Neural progenitor cell (in vitro differentiated cells): ENCODE measurements around the gene MLX. TPM values are rescaled to one million over a fixed set of nuclear protein-coding genes. Genes with fewer than 3 reads are reported as not detected.

ENCODE experiments used
- DNase-seq: peaks from one replicate; pipeline ENCODE4 v3.0.0-alpha.2; 2016; ENCODE audit warnings: low spot score
- H2AFZ ChIP-seq: fragments of 200-600 bp; sonication (generic); replicated peaks from 2 replicates; pipeline ENCODE4 v1.6.1; 2016; ENCODE audit warnings: antibody characterized with exemption
- H3F3A ChIP-seq: fragments of 200-600 bp; sonication (generic); 2 replicates; pipeline ENCODE4 v1.6.1; 2016; ENCODE audit warnings: antibody characterized with exemption, low read depth
- H3K27ac ChIP-seq: fragments of 200-600 bp; sonication (generic); 2 replicates; pipeline ENCODE4 v1.5.1; 2016; ENCODE audit warnings: mild to moderate bottlenecking
- H3K27me3 ChIP-seq: fragments of 200-600 bp; sonication (generic); 2 replicates; pipeline ENCODE4 v1.6.1; 2016; ENCODE audit warnings: mild to moderate bottlenecking, moderate library complexity
- H3K36me3 ChIP-seq: fragments of 200-600 bp; sonication (generic); 2 replicates; pipeline ENCODE4 v1.5.1; 2016
- H3K4me1 ChIP-seq: fragments of 200-600 bp; sonication (generic); 2 replicates; pipeline ENCODE4 v1.6.1; 2016; ENCODE audit warnings: mixed run types
- H3K4me2 ChIP-seq: fragments of 200-600 bp; sonication (generic); 2 replicates; pipeline ENCODE4 v1.6.1; 2016
- H3K4me3 ChIP-seq: fragments of 200-600 bp; sonication (generic); 2 replicates; pipeline ENCODE4 v1.5.1; 2016
- H3K79me2 ChIP-seq: fragments of 200-600 bp; sonication (generic); 2 replicates; pipeline ENCODE4 v1.6.1; 2016; ENCODE audit warnings: low read depth
- H3K9ac ChIP-seq: fragments of 200-600 bp; sonication (generic); 2 replicates; pipeline ENCODE4 v1.6.1; 2016
- H3K9me3 ChIP-seq: fragments of 200-600 bp; sonication (generic); 2 replicates; pipeline ENCODE4 v1.5.1; 2016; ENCODE audit warnings: low read depth
- H4K20me1 ChIP-seq: fragments of 200-600 bp; sonication (generic); 2 replicates; pipeline ENCODE4 v1.6.1; 2016; ENCODE audit warnings: low read depth
- H3K27ac Mint-ChIP-seq: 3 replicates; pipeline ENCODE4 v1.8.0; 2021; ENCODE audit warnings: mixed read lengths
- H3K27me3 Mint-ChIP-seq: 2 replicates; pipeline ENCODE4 v1.8.0; 2022; ENCODE audit warnings: low read depth, mild to moderate bottlenecking, inconsistent platforms, moderate library complexity, mixed read lengths; ENCODE audit not compliant: insufficient read depth
- H3K36me3 Mint-ChIP-seq: 3 replicates; pipeline ENCODE4 v1.8.0; 2021; ENCODE audit warnings: mixed read lengths
- H3K4me1 Mint-ChIP-seq: 3 replicates; pipeline ENCODE4 v1.8.0; 2021; ENCODE audit warnings: mixed read lengths
- H3K4me3 Mint-ChIP-seq: 3 replicates; pipeline ENCODE4 v1.8.0; 2021; ENCODE audit warnings: mild to moderate bottlenecking, moderate library complexity, mixed read lengths
- H3K9me3 Mint-ChIP-seq: 3 replicates; pipeline ENCODE4 v1.8.0; 2020; ENCODE audit warnings: mixed read lengths
- EZH2 ChIP-seq: fragments of 200-600 bp; sonication (generic); IDR thresholded peaks from 2 replicates; pipeline ENCODE4 v1.6.1; 2017; ENCODE audit warnings: antibody characterized with exemption, mild to moderate bottlenecking, moderate library complexity
- EZH2phosphoT487 ChIP-seq: fragments of 200-600 bp; sonication (generic); IDR thresholded peaks from 2 replicates; pipeline ENCODE4 v1.6.1; 2017; ENCODE audit warnings: antibody characterized with exemption
- total RNA-seq: library from RNA; depleted of rRNA; stranded (reverse); fragments of >200 nt; gene quantifications from 2 replicates; pipeline ENCODE4 v1.2.3, GENCODE V29; 2015; ENCODE audit warnings: low replicate concordance
- TF ChIP-seq, protein P1 (sequence below): fragments of 200-600 bp; sonication (generic); IDR thresholded peaks from 2 replicates; pipeline ENCODE4 v1.5.1; 2017; ENCODE audit warnings: antibody characterized with exemption, mild to moderate bottlenecking

Gene MLX
- total RNA-seq, 1 donor from 2014 or later = 15.8 TPM

DNA sequence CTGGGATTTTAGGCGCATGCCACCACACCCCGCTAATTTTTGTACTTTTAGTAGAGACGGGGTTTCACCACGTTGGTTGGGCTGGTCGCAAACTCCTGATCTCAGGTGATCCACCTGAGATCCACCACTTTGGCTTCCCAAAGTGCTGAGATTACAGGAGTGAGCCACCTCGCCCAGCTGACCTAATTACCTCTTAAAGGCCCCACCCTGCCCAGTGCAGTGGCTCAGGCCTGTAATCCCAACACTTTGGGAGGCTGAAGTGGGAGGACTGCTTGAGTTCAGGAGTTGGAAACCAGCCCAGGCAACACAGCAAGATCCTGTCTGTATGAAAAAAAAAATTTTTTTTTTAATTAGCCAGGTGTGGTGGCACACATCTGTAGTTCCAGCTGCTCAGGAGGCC, 7.8 kb upstream of the MLX start:
- Histone ChIP-seq H3K27ac (no peak overlapping the region), H3K4me3 (no peak overlapping the region), H3K9ac (no peak overlapping the region), H3K36me3 (no peaks in the 10 kb centered on the region), H3K79me2 (peaks cover 23% of the 10 kb centered on the region), H4K20me1 (no peaks in the 10 kb centered on the region), H3F3A (peaks cover 35% of the 10 kb centered on the region), H3K4me1 (peaks cover 17% of the 10 kb centered on the region), H3K27me3 (no peaks in the 10 kb centered on the region), H3K4me2 (no peak overlapping the region), H3K9me3 (no peaks in the 10 kb centered on the region), H2AFZ (no peak overlapping the region)
- TF ChIP-seq EZH2phosphoT487 (no peak), EZH2 (no peak)
- TF ChIP-seq, protein P1, sequence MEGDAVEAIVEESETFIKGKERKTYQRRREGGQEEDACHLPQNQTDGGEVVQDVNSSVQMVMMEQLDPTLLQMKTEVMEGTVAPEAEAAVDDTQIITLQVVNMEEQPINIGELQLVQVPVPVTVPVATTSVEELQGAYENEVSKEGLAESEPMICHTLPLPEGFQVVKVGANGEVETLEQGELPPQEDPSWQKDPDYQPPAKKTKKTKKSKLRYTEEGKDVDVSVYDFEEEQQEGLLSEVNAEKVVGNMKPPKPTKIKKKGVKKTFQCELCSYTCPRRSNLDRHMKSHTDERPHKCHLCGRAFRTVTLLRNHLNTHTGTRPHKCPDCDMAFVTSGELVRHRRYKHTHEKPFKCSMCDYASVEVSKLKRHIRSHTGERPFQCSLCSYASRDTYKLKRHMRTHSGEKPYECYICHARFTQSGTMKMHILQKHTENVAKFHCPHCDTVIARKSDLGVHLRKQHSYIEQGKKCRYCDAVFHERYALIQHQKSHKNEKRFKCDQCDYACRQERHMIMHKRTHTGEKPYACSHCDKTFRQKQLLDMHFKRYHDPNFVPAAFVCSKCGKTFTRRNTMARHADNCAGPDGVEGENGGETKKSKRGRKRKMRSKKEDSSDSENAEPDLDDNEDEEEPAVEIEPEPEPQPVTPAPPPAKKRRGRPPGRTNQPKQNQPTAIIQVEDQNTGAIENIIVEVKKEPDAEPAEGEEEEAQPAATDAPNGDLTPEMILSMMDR = no peak
- DNase-seq = no peak
- Mint-ChIP-seq H3K36me3 (no peaks in the 10 kb centered on the region), H3K27me3 (peaks cover 3% of the 10 kb centered on the region), H3K4me1 (peaks cover 31% of the 10 kb centered on the region), H3K27ac (no peak overlapping the region), H3K9me3 (no peaks in the 10 kb centered on the region), H3K4me3 (no peak overlapping the region)

DNA sequence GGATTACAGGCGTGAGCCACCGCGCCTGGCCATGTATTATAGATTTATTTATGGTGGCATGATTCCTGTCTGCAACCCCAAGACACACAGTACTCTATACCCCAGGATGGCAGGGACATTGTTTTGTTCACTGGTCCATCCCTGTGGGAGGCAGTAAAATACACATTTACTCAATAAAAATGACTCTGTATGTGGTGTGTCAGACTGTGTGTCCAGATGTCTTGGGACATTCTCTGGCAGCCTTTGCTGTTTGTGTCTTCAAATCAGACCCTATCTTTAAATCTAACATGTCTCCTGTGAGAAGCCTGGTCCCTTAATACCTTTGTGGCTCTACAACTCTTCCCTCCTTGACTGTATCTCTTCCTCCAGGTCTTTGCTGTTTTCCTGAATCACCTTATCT, 6.7 kb upstream of the MLX start:
- H2AFZ ChIP-seq = no peak overlapping the region
- H3K9me3 ChIP-seq = no peaks in the 10 kb centered on the region
- DNase-seq = no peak
- Mint-ChIP-seq H3K27me3 (peaks cover 3% of the 10 kb centered on the region), H3K27ac (no peak overlapping the region), H3K36me3 (no peaks in the 10 kb centered on the region), H3K9me3 (no peaks in the 10 kb centered on the region), H3K4me3 (peak overlapping the region; percentile 79), H3K4me1 (peaks cover 27% of the 10 kb centered on the region)
- no peaks in the 10 kb centered on the region for H4K20me1 ChIP-seq
- H3K4me3 ChIP-seq = no peak overlapping the region
- H3F3A ChIP-seq = peaks cover 23% of the 10 kb centered on the region
- H3K27me3 ChIP-seq = no peaks in the 10 kb centered on the region
- no peak overlapping the region for H3K4me2 ChIP-seq
- no peaks in the 10 kb centered on the region for H3K36me3 ChIP-seq
- TF ChIP-seq EZH2phosphoT487 = no peak
- TF ChIP-seq, protein P1 = no peak
- TF ChIP-seq EZH2 = no peak
- no peak overlapping the region for H3K9ac ChIP-seq
- H3K79me2 ChIP-seq = peaks cover 20% of the 10 kb centered on the region
- no peak overlapping the region for H3K27ac ChIP-seq
- H3K4me1 ChIP-seq = peaks cover 16% of the 10 kb centered on the region

DNA sequence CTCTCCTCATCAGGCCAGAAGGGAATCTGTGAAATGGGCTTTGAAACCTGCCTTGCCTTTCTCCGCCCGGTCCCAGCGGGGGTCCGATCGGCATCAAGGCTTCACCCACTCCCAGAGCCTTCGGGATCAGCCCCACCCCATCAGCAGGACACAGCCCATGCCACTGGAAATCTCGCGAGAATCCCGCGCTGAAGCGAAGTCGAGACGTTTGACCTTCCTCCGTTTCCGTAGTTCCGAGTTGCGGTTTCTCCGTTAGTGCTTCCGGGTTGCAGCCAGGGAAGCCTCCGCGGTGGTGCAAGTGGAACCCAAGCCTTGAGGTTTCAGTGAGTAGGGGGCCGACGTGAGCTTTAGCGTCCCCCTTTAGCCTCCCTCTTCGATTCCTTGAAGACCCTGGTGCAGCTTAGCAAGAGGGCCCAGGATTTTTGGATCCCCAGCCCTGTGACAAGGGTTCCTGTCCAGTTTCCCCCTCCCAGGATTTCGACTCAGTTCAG, 5.0 kb upstream of the MLX start, which contains the start of gene COASY:
COASY (plus strand) TSS at position 252 of the 491 bp plus-strand sequence. CDS start 475 bp downstream, outside the sequence.
- Histone ChIP-seq H3K4me1 (peaks cover 12% of the 10 kb centered on the region), H3K4me3 (peak within 1 kb of the TSS; percentile 83), H3K27ac (peak within 1 kb of the TSS; percentile 31), H3K27me3 (no peaks in the 10 kb centered on the region), H3F3A (peaks cover 27% of the 10 kb centered on the region), H3K79me2 (peaks cover 20% of the 10 kb centered on the region), H2AFZ (peak within 1 kb of the TSS; percentile 53), H3K9me3 (no peaks in the 10 kb centered on the region), H3K9ac (peak within 1 kb of the TSS; percentile 90), H3K4me2 (peak within 1 kb of the TSS; percentile 99), H4K20me1 (no peaks in the 10 kb centered on the region), H3K36me3 (no peaks in the 10 kb centered on the region)
- peak within 1 kb of the TSS; percentile 94 for H3K27ac Mint-ChIP-seq
- peaks cover 24% of the 10 kb centered on the region for H3K4me1 Mint-ChIP-seq
- no peaks in the 10 kb centered on the region for H3K9me3 Mint-ChIP-seq
- DNase-seq = peak; percentile 96
- no peaks in the 10 kb centered on the region for H3K36me3 Mint-ChIP-seq
- H3K4me3 Mint-ChIP-seq = peak within 1 kb of the TSS; percentile 92
- peaks cover 6% of the 10 kb centered on the region for H3K27me3 Mint-ChIP-seq
- TF ChIP-seq EZH2phosphoT487 (no peak), EZH2 (no peak)
- TF ChIP-seq, protein P1 = no peak
